SK-N-MC (cell line): ENCODE measurements around the gene VAPA.

Experiments
- EZH2 ChIP-seq: fragments of 200-600 bp; sonication (generic); IDR thresholded peaks from one replicate; pipeline ENCODE4 v1.6.1; 2017; ENCODE audit warnings: antibody characterized with exemption
- FOXP2 ChIP-seq: optimal IDR thresholded peaks from 2 replicates; pipeline ENCODE3; 2011; ENCODE audit warnings: mild to moderate bottlenecking, moderate library complexity; ENCODE audit not compliant: insufficient read depth; ENCODE audit errors: extremely low read length, control extremely low read depth
- POLR2AphosphoS5 ChIP-seq: IDR thresholded peaks from 2 replicates; pipeline ENCODE4 v1.6.1; 2012; ENCODE audit warnings: mild to moderate bottlenecking, low read depth, low read length, borderline replicate concordance

- TF ChIP-seq POLR2AphosphoS5 (no peak), EZH2 (no peak), FOXP2 (no peak)
Measured at GRCh38 chr18:9931146-9931545, 17.3 kb downstream of the VAPA start.
